Glomerular endothelial cell (primary cell): ENCODE results near the gene MIDN. TPM values are rescaled to one million over a fixed set of nuclear protein-coding genes. Genes with fewer than 3 reads are reported as not detected.
"Not testable (repeated sequence)": the region's sequence is repeated elsewhere in the genome, so short reads cannot be mapped to it uniquely, and the experiment has no call there.

Experiments used
- DNase-seq: peaks from one replicate; pipeline ENCODE4 v3.0.0-alpha.2; 2011; ENCODE audit warnings: low read depth, low spot score; ENCODE audit errors: extremely low read depth
- total RNA-seq: library from RNA; depleted of rRNA; stranded (reverse); fragments of >200 nt; gene quantifications from 2 replicates; pipeline ENCODE4 v1.2.3, GENCODE V29; 2015

MIDN gene
- total RNA-seq, 1 donor from 2014 or later: 78.7 TPM

DNA sequence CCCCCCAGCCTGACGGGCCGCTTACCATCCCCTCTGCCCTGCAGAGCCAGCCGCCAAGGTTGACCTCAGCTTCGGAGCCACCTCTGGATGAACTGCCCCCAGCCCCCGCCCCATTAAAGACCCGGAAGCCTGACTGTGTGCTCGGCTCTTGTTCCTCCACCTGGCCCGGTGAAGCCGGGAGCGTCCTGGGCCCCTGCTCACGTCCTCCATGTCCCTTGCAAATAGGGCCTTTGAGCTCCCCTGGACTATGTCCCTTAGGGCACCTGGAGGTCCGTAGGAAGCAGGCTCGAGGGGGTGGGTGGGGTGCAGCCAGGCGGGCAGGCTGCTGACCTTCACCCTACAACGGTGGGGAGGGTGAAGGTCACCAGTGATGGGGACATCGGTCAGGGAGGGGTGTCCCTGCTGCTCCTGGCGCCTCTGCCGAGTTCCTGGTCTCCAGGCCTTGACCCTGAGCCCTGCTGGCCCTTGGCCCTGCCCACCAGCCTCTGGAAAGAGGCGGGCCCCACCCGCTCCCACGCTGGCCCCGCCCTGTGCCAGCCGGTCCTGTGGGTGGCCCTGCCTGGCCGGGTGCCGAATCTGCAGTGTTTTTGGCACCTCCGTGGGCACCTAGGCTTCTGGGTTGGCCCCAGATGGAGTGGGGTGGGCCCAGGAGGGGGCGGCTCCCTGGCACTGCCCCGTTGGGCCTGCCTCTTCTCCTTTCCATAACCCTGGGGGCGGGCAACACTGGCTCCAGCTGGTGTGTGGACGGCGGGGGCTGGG is 3.5 kb upstream of the MIDN start:
- DNase-seq: no peak

DNA sequence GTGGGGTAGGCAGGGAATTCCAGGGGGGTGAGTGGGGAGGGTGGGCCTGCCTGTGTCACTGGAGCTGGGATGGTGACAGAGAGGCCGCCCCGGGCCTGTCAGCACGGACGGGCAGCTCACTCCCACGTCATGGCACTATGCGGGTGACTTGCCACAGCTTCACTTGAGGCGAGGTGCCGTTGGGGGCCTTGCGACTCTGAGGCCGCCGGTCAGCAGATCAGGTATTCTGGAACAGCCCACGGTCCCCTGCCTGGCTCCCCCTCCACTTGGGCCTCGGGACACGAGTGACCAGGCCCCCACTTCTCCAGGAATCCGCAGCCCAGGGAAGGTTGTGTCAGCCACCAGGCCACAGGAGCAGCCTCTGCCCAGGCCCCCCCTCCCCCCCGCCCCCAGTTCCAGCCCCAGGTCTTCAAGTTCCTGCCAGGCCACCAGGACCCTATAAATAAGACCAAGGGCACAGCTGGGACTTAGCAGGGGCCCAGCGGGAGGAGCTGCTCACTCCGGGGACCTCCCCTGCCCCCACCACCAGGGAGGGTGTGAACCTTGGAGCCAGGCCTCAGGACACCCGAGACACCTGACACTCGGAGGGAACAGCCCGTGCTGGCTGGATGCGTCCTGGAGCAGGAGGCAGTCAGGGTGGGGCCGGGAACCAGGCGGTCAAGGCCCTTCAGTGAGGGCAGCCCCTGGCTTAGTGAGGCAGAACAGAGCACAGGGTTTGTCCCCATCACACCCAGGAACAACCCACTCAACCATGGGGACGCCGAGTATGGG is 2.7 kb upstream of the MIDN start:
- DNase-seq: no peak

DNA sequence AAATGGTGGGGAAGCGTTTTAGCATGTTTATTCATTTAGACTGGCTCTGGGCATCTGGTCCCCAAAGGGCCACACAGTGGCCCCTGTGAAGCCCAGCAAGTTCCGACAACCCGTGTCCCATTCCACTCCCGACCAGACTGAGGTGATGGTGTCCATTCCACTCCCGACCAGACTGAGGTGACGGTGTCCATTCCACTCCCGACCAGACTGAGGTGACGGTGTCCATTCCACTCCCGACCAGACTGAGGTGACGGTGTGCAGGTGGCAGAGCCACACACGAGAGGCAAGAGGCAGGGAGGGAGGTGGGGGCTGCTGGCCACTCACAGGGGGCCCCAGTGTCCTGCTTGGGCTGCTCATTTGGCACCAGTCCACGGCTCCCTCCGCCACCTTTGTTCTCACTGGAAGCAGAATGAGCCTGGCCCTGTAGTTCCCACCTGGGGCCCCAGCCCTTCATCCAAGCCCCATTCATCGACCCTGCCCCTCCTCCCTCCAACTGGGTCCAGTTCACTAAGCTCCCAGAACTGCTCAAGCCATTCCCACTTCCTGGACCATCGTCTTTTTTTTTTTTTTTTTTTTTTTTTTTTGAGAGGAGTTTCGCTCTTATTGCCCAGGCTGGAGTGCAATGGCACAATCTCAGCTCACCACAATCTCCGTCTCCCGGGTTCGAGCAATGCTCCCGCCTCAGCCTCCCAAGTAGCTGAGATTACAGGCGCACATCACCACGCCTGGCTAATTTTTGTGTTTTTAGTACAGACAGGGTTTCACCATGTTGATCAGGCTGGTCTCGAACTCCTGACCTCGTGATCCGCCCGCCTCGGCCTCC is 1.9 kb upstream of the MIDN start:
- not testable (repeated sequence) for DNase-seq

DNA sequence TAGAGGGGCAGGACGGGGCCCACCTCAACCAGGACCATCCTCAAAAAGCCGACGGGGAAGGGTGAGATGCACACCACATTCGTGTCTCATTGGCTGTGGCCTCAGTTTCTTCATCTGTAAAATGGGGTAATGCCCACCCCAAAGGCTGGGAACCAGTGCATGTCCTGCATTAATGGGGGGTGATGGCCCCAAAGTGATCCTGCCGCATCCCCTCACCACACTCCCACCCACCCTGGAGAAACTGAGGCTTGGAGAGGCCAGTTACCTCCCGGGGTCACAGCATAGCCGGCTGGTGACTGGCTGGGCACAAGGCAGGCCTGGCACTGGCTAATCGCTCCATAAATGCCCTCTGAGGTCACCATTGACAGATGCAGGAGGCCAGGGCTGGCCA is 640 bp upstream of the MIDN start:
- no peak for DNase-seq

DNA sequence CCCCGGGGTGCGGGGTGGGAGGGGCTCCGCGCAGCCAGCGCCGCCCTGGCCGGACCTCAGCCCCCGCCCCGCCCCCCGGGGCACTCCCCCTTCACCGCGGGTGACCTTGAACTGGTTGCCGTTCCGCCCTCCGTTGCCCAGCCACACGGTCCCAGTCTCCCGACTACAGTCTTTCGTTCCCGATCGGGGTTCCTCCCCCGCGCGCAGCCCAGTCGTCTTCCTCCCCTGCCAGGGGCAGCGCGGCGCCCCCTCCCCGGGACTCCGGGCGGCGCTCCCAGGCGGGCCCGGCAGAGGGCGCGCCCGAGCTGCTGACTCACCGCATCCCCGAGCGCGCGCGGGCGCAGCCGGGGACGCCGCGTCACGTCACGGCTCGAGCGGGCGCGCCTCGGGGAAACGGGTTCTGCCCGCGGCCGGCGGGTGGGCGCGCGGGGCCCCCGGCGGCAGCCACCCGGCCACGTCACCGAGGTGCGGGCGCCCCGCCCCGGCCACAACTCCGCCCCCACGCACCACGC is 459 bp downstream of the MIDN start:
- no peak for DNase-seq

GRCh38 chr19:1249298-1249989 is 1.1 kb downstream of the MIDN start:
- DNase-seq: no peak

GRCh38 chr19:1249990-1250436 is 1.6 kb downstream of the MIDN start:
- no peak for DNase-seq

DNA sequence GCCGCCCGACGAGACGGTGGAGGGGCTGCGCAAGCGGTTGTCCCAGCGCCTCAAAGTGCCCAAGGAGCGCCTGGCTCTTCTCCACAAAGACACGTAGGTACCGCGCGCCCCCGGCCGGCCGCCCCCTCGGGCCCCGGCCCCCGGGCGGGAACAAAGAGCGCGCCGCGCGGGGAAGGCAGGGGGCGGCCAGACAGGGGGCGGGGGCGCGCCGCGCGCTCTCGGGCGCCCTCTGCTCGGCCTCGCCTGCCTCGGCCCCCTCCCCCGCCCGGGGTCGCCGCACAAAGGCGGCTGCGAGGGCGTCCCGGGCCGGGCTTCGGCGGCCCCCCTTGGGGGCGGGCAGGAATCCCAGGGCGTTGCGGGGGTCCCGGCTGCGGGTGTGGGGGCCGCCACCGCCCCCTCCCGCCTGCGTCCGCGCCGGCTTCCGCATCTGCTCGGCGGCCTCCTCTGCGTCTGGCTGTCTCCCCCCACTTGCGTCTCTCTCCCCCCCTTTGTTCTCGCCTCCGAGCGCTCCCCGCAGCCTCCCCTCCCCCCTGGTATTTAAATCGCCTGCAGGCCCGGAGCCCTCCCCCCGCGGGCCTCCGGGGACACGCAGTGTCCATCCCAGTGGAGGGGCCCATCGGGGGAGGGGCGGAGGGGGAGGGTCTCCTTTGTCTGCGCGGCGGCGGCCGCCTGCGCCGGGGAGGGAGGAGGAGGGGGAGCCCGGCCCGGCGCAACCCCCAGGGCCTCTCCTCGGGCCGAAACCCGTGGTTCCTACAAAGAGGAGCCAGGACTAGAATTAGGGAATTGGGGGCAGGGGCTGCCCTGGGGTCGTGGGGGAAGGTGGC is 2.3 kb downstream of the MIDN start:
- DNase-seq: no peak

GRCh38 chr19:1251330-1252220 is 3.2 kb downstream of the MIDN start:
- no peak for DNase-seq

DNA sequence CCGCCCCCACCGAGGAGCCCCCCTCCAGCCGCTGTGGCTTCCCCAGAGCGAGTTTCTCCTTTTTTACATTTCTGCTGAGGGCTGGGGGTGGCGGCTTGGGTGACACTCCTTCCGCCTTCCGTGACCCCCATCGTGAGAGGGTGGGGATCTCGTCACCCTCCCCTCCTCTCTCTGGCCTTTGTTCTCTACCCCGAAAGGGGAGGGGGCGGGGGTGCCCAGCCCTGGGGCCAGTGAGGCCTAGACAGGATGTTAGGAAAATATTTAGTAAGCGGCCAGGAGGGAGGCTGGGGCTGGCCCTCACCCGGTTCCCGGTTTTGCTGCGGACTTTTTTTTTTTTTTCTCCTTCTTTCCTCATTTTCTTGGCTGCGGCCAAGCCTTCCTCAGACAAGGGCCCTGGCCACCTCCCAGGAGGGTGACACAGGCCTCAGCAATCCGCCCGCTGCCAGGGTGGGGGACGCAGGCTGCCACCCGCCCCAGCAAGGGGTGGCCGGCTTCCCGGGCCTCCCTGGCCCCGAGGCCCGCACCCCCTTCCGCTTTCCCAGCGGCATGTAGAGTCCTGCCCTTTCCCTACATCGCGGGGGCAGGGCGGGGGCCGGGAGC is 3.9 kb downstream of the MIDN start:
- no peak for DNase-seq

- no peak for DNase-seq
These were observed 4.6 kb downstream of the MIDN start for GRCh38 chr19:1252821-1253513.

DNA sequence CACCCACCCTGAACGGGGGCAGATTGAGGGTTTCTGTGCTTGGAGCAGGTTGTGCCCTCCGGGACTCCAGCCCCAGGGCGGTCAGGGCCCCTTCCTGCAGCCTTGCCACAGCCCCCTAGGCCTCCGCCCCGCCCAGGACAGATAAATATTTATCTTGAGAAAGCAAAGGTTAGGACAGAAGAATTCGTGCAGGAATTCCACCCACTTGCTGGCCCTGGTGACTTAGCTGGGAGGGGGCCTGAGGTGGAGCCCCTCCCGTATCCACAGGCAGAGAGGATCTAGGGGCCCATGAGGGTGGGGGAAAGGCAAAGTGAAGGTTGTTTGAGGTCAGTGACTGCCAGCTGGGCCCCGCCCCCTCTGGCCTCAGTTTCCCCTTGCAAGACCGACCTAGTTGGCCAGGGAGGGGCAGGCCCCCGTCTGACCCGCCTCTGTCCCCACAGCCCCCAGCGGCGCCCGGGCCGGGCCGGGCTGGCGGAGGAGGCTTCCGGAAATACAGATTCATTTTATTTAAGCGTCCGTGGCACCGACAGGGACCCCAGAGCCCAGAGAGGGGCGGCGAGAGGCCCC is 5.2 kb downstream of the MIDN start:
- DNase-seq: no peak

DNA sequence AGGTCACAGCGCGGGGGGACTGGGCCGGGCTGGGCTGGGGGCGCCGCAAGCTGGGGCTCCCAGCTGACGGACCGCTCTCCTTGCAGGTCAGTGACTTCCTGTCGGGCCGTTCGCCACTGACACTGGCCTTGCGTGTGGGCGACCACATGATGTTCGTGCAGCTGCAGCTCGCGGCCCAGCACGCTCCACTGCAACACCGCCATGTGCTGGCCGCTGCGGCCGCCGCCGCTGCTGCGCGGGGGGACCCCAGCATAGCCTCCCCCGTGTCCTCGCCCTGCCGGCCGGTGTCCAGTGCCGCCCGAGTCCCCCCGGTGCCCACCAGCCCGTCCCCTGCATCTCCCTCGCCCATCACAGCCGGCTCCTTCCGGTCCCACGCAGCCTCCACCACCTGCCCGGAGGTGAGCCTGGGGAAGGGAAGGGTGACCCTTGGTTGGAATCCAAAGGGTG is 5.7 kb downstream of the MIDN start:
- DNase-seq: no peak

- DNase-seq: no peak
These were observed 6.3 kb downstream of the MIDN start for GRCh38 chr19:1254530-1255185.

GRCh38 chr19:1255186-1256161 is 7.1 kb downstream of the MIDN start:
- DNase-seq: no peak
